A673 (cell line): ENCODE data around the gene SLC15A1. TPM values are rescaled to one million over a fixed set of nuclear protein-coding genes. Genes with fewer than 3 reads are reported as not detected.

Source experiments
- BruUV-seq: library from RNA; stranded (reverse); fragments of 400-500 nt; replicated peaks from 2 replicates; lab custom pipeline; 2021; lab: Mats Ljungman, UMichigan
- CTCF ChIA-PET: fragments of 300-600 bp; sonication (Branson Sonifier 250); formaldehyde crosslinking; loops from one replicate; lab custom pipeline; 2022; ENCODE audit warnings: antibody characterized with exemption; lab: Charles Lee
- POLR2A ChIA-PET: fragments of 300-600 bp; sonication (Branson Sonifier 250); formaldehyde crosslinking; loops from one replicate; lab custom pipeline; 2022; ENCODE audit warnings: antibody characterized with exemption; ENCODE audit not compliant: low non-redundant PET; lab: Charles Lee
- DNase-seq: peaks from one replicate; pipeline ENCODE4 v3.0.0-alpha.2; 2015; ENCODE audit warnings: low spot score
- H3K27ac ChIP-seq: fragments of 200-600 bp; sonication (generic); 2 replicates; pipeline ENCODE4 v1.5.1; 2016; ENCODE audit warnings: mixed run types, low read depth, mild to moderate bottlenecking, mixed read lengths, antibody characterized with exemption, low read length; ENCODE audit not compliant: poor library complexity, severe bottlenecking
- H3K27me3 ChIP-seq: fragments of 200-600 bp; sonication (generic); replicated peaks from 2 replicates; pipeline ENCODE4 v1.6.1; 2017; ENCODE audit warnings: mixed run types, low read depth, mild to moderate bottlenecking, mixed read lengths, antibody characterized with exemption, low read length; ENCODE audit not compliant: insufficient read depth, poor library complexity
- H3K36me3 ChIP-seq: fragments of 200-600 bp; sonication (generic); 2 replicates; pipeline ENCODE4 v1.6.1; 2016; ENCODE audit warnings: mixed run types, mild to moderate bottlenecking, mixed read lengths, antibody characterized with exemption, low read length; ENCODE audit not compliant: insufficient read depth, poor library complexity, severe bottlenecking
- H3K4me1 ChIP-seq: fragments of 200-600 bp; sonication (generic); 2 replicates; pipeline ENCODE4 v1.6.1; 2017; ENCODE audit warnings: mixed run types, mild to moderate bottlenecking, mixed read lengths, antibody characterized with exemption, low read length; ENCODE audit not compliant: insufficient read depth, poor library complexity, severe bottlenecking
- H3K4me3 ChIP-seq: fragments of 200-600 bp; sonication (generic); 2 replicates; pipeline ENCODE4 v1.5.1; 2016; ENCODE audit warnings: low read depth, mixed run types, mild to moderate bottlenecking, mixed read lengths, low read length; ENCODE audit not compliant: poor library complexity, severe bottlenecking
- H3K9me3 ChIP-seq: fragments of 200-600 bp; sonication (generic); 2 replicates; pipeline ENCODE4 v1.6.1; 2016; ENCODE audit warnings: mixed run types, low read depth, mild to moderate bottlenecking, mixed read lengths, antibody characterized with exemption, low read length; ENCODE audit not compliant: poor library complexity, severe bottlenecking
- EZH2 ChIP-seq: fragments of 200-600 bp; sonication (generic); IDR thresholded peaks from 2 replicates; pipeline ENCODE4 v1.6.1; 2017; ENCODE audit warnings: borderline replicate concordance, low read depth, mild to moderate bottlenecking, mixed read lengths, antibody characterized with exemption, low read length; ENCODE audit not compliant: poor library complexity, severe bottlenecking
- intact Hi-C: fragments of 100-400 bp; cut with micrococcal nuclease; formaldehyde crosslinking; loops from one replicate; pipeline ENCODE4 v1.10.0; 2022; ENCODE audit not compliant: unreplicated experiment
- total RNA-seq: library from RNA; stranded (reverse); gene quantifications from 2 replicates; pipeline ENCODE4 v1.2.3, GENCODE V29; 2021
- TF ChIP-seq, protein P1 (sequence below): fragments of 300-800, 200-600 bp; sonication (generic); conservative IDR thresholded peaks from 2 replicates; pipeline ENCODE4 v1.5.1; 2017; ENCODE audit warnings: low read depth, mild to moderate bottlenecking, antibody characterized with exemption, low read length, moderate library complexity, mixed read lengths

Gene SLC15A1
- total RNA-seq, 1 experiment from 2014 or later: not detected

DNA sequence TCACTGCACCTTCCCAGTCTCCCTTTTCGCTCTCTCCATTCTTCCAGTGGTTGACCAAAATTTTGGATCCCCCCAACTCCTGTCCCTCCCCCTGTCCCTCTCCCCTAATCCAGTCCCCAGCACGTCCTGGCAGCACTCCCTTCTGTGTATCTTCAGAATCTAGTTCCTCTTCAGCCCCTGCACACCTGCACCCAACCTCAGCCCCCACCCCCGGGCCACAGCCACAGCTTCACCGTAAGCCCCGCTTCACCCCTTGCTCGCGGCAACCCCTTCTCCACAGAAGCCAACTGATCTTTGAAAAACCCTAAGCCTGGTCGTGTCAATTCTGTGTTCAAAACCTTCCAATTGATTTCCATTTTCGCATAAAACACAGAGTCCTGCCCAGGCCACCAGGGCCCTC is 35.5 kb upstream of the SLC15A1 start:
- ChIA-PET CTCF (no interaction called here), POLR2A (no interaction called here)
- Histone ChIP-seq H3K27ac (no peak overlapping the region), H3K4me3 (no peak overlapping the region), H3K9me3 (no peaks in the 10 kb centered on the region), H3K4me1 (no peaks in the 10 kb centered on the region), H3K27me3 (no peaks in the 10 kb centered on the region), H3K36me3 (no peaks in the 10 kb centered on the region)
- no peak for TF ChIP-seq EZH2
- TF ChIP-seq, protein P1, sequence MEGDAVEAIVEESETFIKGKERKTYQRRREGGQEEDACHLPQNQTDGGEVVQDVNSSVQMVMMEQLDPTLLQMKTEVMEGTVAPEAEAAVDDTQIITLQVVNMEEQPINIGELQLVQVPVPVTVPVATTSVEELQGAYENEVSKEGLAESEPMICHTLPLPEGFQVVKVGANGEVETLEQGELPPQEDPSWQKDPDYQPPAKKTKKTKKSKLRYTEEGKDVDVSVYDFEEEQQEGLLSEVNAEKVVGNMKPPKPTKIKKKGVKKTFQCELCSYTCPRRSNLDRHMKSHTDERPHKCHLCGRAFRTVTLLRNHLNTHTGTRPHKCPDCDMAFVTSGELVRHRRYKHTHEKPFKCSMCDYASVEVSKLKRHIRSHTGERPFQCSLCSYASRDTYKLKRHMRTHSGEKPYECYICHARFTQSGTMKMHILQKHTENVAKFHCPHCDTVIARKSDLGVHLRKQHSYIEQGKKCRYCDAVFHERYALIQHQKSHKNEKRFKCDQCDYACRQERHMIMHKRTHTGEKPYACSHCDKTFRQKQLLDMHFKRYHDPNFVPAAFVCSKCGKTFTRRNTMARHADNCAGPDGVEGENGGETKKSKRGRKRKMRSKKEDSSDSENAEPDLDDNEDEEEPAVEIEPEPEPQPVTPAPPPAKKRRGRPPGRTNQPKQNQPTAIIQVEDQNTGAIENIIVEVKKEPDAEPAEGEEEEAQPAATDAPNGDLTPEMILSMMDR: no peak
- BruUV-seq: no TSS peak
- no peak for DNase-seq
- intact Hi-C loops: no loop called here

DNA sequence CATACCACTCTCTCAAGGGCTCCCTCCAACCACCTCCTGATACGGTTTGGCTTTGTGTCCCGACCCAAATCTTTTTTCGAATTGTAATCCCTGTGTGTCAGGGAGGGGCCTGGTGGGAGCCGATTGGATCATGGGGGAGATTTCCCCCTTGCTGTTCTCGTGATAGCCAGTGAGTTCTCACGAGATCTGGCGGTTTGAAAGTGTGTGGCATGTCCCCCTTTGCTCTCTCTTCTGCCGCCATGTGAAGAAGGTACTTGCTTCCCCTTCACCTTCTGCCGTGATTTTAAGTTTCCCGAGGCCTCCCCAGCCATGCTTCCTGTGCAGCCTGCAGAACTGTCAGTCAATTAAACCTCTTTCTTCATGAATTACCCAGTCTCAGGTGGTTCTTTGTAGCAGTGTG is 34.7 kb upstream of the SLC15A1 start:
- Histone ChIP-seq H3K36me3 (no peaks in the 10 kb centered on the region), H3K4me1 (no peaks in the 10 kb centered on the region), H3K27ac (no peak overlapping the region), H3K4me3 (no peak overlapping the region), H3K27me3 (no peaks in the 10 kb centered on the region), H3K9me3 (no peaks in the 10 kb centered on the region)
- TF ChIP-seq, protein P1: no peak
- TF ChIP-seq EZH2: no peak
- ChIA-PET POLR2A (no interaction called here), CTCF (no interaction called here)
- no peak for DNase-seq
- BruUV-seq: no TSS peak
- intact Hi-C loops: no loop called here

DNA sequence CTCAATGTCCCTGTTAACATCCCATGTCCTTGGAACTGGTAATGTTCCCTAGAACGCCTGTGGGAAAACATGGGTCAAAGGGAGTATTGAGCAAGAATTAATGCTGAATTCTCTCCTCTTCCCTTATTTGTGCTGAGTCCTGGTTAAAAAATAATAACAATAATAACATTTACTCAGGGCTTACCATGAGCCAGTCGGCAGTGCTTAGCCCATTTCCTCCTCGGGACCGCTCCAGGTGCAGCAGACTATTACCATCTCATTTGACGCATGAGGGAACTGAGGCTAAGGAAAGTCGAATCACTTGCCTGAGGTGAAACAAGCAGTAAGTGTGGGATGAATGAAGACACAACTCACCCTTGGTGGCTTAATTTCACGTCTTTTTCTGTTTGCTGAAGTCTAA is 33.6 kb upstream of the SLC15A1 start:
- CTCF ChIA-PET: no interaction called here
- POLR2A ChIA-PET: no interaction called here
- BruUV-seq: no TSS peak
- no peaks in the 10 kb centered on the region for H3K4me1 ChIP-seq
- no peaks in the 10 kb centered on the region for H3K27me3 ChIP-seq
- no peak for DNase-seq
- intact Hi-C loops: no loop called here
- no peak for TF ChIP-seq EZH2
- TF ChIP-seq, protein P1: no peak
- H3K4me3 ChIP-seq: no peak overlapping the region
- H3K27ac ChIP-seq: no peak overlapping the region
- H3K9me3 ChIP-seq: no peaks in the 10 kb centered on the region
- H3K36me3 ChIP-seq: no peaks in the 10 kb centered on the region
